Colonic mucosa (tissue), 4 donors: ENCODE results near the gene PSMA7. TPM values are rescaled to one million over a fixed set of nuclear protein-coding genes. Genes with fewer than 3 reads are reported as not detected.

Source experiments
- DNase-seq: peaks from one replicate; pipeline ENCODE4 v3.0.0-alpha.2; 2020
- H3K27ac ChIP-seq: fragments of 200-600 bp; one replicate; pipeline ENCODE4 v1.8.0; 2021
- H3K27me3 ChIP-seq: fragments of 200-600 bp; one replicate; pipeline ENCODE4 v1.8.0; 2021
- H3K36me3 ChIP-seq: fragments of 200-600 bp; one replicate; pipeline ENCODE4 v1.8.0; 2021
- H3K4me1 ChIP-seq: fragments of 200-600 bp; one replicate; pipeline ENCODE4 v1.8.0; 2021; ENCODE audit warnings: mild to moderate bottlenecking
- H3K4me3 ChIP-seq: fragments of 200-600 bp; one replicate; pipeline ENCODE4 v1.8.0; 2021
- H3K9ac ChIP-seq, 2 donors: one replicate each; pipeline ENCODE4 v1.7.0; 2013; ENCODE audit warnings: control low read depth in 2 of 2, low read depth in 2 of 2, low read length in 2 of 2
- H3K9me3 ChIP-seq: fragments of 200-600 bp; one replicate; pipeline ENCODE4 v1.8.0; 2021
- intact Hi-C: fragments of 100-400 bp; cut with DNase I; formaldehyde crosslinking; loops from one replicate; pipeline ENCODE4 v1.14.1; 2022
- total RNA-seq, 2 donors: library from RNA; stranded (reverse); fragmentation: NEBNext Ultra II Directional in 1 of 2; extraction: Animal tissue kit (Norgen Biotek cat#: 25700) in 1 of 2; gene quantifications; one replicate each; pipeline ENCODE4 v1.2.1, GENCODE V29; 2021
- TF ChIP-seq, protein P1 (sequence below): fragments of 200-600 bp; IDR thresholded peaks from one replicate; pipeline ENCODE4 v1.8.0; 2022; ENCODE audit warnings: antibody characterized with exemption, mild to moderate bottlenecking
- donor health status: healthy.
- donor health status: DM: no; HTN: no; CAD: no.
- donor health status: DM: no; HTN: no; CAD: no.

PSMA7 gene
- total RNA-seq, 2 donors from 2014 or later = 164 to 315 TPM

GRCh38 chr20:62104234-62104789 is 38.9 kb downstream of the PSMA7 start:
- DNase-seq = no peak
- no peaks in the 10 kb centered on the region for H3K9me3 ChIP-seq
- TF ChIP-seq, protein P1, sequence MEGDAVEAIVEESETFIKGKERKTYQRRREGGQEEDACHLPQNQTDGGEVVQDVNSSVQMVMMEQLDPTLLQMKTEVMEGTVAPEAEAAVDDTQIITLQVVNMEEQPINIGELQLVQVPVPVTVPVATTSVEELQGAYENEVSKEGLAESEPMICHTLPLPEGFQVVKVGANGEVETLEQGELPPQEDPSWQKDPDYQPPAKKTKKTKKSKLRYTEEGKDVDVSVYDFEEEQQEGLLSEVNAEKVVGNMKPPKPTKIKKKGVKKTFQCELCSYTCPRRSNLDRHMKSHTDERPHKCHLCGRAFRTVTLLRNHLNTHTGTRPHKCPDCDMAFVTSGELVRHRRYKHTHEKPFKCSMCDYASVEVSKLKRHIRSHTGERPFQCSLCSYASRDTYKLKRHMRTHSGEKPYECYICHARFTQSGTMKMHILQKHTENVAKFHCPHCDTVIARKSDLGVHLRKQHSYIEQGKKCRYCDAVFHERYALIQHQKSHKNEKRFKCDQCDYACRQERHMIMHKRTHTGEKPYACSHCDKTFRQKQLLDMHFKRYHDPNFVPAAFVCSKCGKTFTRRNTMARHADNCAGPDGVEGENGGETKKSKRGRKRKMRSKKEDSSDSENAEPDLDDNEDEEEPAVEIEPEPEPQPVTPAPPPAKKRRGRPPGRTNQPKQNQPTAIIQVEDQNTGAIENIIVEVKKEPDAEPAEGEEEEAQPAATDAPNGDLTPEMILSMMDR = no peak

GRCh38 chr20:62103508-62104233 is 39.5 kb downstream of the PSMA7 start:
- Histone ChIP-seq H3K4me1 (no peaks in the 10 kb centered on the region), H3K27ac (no peak overlapping the region), H3K36me3 (no peaks in the 10 kb centered on the region), H3K9me3 (no peaks in the 10 kb centered on the region), H3K27me3 (no peaks in the 10 kb centered on the region), H3K9ac (no peak overlapping the region), H3K4me3 (no peak overlapping the region)
- intact Hi-C loops = no loop called here
- no peak for DNase-seq
- TF ChIP-seq, protein P1 = no peak

More at GRCh38 chr20:62104234-62104789, 38.9 kb downstream of the PSMA7 start:
- no peaks in the 10 kb centered on the region for H3K27me3 ChIP-seq
- no peak overlapping the region for H3K27ac ChIP-seq
- H3K36me3 ChIP-seq = no peaks in the 10 kb centered on the region
- intact Hi-C loops = no loop called here
- H3K4me1 ChIP-seq = no peaks in the 10 kb centered on the region
- H3K4me3 ChIP-seq = no peak overlapping the region
- no peak overlapping the region for H3K9ac ChIP-seq

DNA sequence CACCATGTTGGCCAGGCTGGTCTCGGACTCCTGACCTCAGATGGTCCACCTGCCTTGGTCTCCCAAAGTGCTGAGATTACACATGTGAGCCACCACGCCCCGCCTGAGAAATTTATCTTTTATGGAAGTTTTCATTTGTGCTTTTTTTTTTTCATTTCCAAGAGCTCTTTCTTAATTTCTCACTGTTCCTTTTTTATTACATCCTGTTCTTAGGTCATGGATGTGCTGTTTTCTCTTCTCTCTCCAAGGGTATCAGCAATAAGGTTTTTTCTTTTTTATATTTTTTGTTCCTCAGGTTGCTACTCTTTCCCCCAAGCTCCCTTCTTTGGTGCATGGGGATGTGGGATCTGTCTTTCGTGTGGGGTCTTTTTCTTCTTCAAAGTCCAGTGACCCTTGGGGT is 42.1 kb downstream of the PSMA7 start:
- Histone ChIP-seq H3K4me1 (no peaks in the 10 kb centered on the region), H3K9me3 (no peaks in the 10 kb centered on the region), H3K9ac (no peak overlapping the region), H3K4me3 (no peak overlapping the region), H3K27ac (no peak overlapping the region), H3K27me3 (no peaks in the 10 kb centered on the region), H3K36me3 (no peaks in the 10 kb centered on the region)
- intact Hi-C loops = no loop called here
- DNase-seq = no peak
- TF ChIP-seq, protein P1 = no peak

- no peak for DNase-seq
- Histone ChIP-seq H3K9me3 (no peaks in the 10 kb centered on the region), H3K9ac (no peak overlapping the region), H3K27ac (no peak overlapping the region), H3K4me3 (no peak overlapping the region), H3K4me1 (no peaks in the 10 kb centered on the region), H3K36me3 (no peaks in the 10 kb centered on the region), H3K27me3 (no peaks in the 10 kb centered on the region)
- intact Hi-C loops = no loop called here
- TF ChIP-seq, protein P1 = no peak
These were observed 45.2 kb downstream of the PSMA7 start for GRCh38 chr20:62097881-62098407.

DNA sequence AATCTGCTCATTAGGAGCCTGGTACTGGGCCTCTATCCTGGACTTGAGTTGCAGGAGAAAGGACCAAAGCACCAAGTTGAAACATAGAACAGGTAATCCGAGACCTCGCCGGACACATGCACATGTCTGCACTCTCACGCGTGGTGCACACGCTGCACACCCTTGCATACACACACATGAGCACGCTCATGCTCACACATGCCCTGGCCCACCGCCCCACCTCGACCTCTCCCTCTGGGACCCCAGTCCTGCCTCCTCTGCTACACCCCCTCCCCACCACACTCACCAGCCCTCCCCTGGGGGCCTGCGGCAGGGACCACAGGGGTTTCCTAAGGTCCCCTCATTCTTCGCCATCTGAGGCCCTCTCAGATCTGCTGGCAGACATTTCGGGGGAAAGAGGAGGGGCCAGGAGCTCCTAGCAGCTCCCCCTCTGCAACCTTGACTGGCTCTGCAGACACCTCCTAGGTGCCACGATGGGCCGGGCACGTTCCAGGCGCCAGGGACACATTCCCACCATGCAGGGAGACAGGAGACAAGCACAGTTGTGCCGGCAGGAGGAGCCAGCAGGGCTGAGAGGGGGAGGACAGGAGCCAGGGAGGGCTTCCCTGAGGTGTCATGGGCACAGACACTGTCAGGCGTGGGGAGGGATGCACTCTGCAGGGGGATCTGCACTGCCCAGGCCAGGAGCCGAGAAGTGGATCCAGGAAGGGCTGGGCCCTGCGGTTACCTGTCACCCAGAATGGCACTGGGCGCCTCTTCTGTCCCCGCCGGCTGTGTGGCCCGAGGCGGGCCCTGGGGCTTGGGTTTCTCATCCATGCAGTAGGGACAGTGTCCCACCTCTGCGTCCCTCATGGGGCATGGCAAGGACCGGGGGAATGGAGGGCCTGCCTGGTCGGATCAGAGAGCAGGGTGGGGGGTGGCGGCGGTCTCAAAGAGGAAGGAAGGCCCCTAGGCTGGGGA is 46.5 kb downstream of the PSMA7 start:
- Histone ChIP-seq H3K4me1 (no peaks in the 10 kb centered on the region), H3K27me3 (no peaks in the 10 kb centered on the region), H3K27ac (no peak overlapping the region), H3K4me3 (no peak overlapping the region), H3K9me3 (no peaks in the 10 kb centered on the region), H3K9ac (no peak overlapping the region), H3K36me3 (no peaks in the 10 kb centered on the region)
- intact Hi-C loops = no loop called here
- DNase-seq = no peak
- TF ChIP-seq, protein P1 = no peak
